NCI-H1436 treated with DMSO at 0.1 percent for 48 hours (cell line): ENCODE measurements around the gene ZNF689.
"Not testable (repeated sequence)": the region's sequence is repeated elsewhere in the genome, so short reads cannot be mapped to it uniquely, and the experiment has no call there.

ENCODE experiments used
- DNase-seq: peaks from one replicate; lab custom pipeline; 2025; lab: John Stamatoyannopoulos, UW

The ZNF689 gene

DNA sequence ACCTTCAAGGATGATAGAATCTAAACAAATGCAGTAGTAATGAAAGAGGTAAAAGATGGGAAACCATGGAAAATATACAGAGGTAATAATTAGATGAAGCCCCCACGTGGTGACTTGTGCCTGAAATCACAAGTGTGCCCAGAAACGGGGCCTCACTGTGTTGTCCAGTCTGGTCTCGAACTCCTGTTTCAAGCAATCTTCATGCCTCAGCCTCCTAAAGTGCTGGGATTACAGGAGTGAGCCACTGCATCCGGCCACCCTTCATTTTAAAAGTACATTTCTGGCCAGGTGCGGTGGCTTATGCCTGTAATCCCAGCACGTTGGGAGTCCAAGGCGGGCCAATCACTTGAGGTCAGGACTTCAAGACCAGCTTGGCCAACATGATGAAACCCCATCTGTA lies 26.4 kb upstream of the ZNF689 start:
- no peak for DNase-seq

DNA sequence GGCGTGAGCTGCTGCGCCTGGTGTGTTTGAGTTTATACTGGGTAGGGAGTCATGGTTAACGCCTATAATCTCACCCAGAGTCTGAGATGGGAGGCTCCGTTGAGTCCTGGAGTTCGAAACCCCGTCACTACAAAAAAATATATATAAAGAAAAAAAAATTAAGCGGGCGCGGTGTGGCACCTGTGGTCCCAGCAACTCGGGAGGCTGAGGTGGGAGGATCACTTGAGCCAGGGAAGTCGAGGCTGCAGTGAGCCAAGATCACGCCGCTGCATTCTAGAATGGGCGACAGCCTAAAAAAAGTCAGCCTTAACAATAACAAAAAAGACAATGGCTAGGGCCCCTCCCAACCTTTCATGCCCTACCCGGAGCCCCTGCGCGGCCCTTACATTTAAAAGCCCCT lies 23.3 kb upstream of the ZNF689 start:
- DNase-seq: no peak

DNA sequence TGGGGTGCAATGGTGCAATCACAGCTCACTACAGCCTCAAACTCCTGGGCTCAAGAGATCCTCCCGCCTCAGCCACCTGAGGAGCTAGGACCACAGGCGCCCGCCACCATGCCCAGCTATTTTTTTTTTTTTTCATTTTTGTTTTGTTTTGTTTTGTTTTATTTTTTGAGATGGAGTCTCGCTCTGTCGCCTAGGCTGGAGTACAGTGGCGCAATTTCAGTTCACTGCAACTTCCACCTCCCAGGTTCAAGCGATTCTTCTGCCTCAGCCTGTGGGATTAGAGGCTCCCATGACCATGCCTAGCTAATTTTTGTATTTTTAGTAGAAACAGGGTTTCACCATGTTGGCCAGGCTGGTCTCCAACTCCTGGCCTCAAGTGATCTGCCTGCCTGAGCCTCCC lies 22.3 kb upstream of the ZNF689 start:
- DNase-seq: not testable (repeated sequence)

DNA sequence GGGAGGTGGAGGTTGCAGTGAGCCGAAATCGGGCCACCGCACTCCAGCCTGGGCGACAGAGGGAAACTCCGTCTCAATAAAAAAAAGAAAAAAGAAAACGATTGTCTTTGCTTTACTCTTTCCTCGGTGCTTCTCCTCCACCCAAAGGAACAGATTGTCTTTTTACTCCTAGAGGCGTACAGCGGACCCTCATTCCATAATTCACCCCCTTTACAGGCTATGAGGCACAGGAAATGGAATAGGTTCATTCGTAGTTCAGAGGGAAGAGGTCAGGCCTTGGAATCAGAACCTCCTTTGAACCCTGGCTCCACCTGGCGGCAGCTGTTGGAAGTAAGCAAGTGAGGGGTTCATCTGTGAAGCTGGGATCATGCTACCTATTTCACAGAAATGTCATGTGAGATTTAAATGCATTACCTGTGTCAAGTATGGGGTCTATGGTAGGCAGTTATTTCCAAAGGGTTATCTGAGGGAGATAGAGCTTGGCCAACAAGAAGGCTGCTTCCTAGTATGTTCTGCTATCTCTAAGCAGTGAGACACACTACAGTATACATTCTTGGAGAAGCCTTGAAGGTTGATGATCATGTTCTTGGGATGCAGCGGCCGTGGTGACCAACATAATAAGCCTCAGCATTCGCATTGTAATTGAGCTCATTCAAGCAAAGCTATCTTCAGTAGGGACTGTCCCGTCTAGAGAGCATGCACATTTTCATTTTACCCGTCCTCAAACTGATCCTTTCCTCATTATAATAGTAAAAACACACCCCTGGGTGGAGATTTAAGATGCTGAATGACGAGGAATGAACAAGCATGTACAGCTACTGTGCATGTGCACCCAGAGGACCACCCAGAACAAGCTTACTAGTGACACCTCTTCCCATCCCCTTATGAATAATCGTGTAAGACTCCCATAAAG lies 18.7 kb upstream of the ZNF689 start:
- DNase-seq: peak; percentile 12

DNA sequence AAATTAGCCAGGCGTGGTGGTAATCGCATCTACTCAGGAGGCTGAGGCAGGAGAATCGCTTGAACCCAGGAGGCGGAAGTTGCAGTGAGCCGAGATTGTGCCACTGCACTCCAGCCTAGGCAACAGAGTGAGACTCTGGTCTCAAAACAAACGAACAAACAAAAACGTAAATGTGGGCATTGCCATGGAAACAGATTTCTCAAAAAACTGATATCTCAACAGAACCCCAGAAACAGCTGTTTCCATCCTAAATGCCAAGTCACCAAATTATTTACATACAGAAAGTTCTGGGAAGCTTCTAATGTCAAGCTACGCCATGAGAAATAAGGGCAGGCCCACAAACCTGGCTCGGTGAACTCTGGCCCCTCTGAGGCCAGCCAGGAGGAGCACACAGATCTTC lies 16.0 kb upstream of the ZNF689 start:
- no peak for DNase-seq

DNA sequence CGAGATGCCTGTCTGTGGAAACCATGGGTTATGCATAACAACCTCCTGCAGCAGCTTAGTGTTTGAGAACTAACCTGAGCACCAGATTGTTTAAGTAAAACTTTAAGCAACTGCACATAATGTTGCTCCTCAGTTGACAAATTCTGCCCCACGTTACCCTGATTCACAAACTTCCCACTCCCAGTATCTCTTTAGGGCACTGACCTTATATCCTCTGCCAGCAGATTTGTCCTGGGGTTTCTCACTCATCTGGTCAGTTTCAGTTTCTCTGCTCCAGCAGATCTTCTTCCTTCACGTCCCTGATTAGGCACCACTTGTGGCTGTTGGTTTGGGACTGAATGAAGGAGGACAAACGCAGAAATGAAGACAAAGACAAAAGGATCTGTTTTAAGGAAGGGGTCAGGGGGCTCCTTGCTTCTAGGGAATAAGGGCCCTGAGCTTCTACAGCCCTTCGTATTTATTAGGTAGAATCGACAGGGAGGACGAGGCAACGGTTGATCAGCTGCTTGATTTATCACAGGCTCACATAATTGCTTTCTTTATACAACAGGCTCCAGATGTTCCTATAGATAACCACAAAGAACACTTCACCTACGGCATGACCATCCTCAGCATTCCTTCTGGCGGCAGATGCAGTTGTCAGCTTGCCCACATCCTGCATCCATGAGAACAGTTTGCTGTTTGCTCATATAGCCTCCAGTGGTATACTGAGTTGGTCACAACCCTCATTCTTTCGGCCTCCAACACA lies 13.5 kb upstream of the ZNF689 start:
- DNase-seq: no peak

DNA sequence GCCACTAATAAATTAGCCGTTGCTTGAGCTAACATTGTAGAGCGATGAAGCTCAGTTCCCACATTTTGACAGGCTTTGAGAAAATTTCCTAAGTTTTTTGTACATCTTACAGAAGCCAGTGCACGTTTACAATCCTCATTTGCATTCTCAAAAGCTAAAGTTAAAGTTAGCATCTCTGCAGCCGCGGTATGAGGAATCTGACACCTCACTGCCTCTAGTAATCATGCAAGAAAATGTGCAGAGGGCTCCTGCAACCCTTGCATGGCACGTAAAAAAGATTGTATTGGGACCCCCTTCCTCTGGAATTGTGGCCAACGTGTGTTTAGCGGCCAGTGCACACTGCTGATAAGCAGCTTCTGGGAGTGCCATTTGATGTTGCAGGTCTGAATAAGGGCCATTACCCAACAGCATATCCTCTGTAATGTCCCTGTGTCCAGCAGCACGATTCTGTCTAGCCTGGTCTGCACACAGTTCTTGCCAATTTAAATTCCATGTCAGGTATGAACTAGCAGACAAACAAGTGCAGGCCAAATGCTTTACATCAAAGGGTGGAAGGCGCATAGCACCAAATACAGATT lies 12.4 kb upstream of the ZNF689 start:
- no peak for DNase-seq

DNA sequence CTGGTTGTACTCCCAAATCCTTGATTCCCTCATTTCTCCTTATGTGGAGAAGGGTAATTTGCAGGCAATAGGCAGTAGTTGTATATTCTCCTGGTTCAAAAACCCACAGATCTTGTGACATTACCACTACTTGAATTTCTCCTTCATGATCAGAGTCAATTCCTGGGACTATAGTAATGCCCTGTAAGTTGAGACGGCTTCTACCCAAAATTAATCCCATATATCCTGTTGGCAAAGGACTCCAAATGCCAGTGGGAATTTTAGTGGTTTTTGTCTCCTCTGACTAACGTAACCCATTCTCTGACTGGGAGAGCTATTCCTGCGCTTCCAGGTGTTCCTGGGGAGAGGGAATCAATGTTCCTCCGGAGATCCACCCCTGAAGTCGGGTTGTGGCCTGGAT lies 11.6 kb upstream of the ZNF689 start:
- DNase-seq: no peak

DNA sequence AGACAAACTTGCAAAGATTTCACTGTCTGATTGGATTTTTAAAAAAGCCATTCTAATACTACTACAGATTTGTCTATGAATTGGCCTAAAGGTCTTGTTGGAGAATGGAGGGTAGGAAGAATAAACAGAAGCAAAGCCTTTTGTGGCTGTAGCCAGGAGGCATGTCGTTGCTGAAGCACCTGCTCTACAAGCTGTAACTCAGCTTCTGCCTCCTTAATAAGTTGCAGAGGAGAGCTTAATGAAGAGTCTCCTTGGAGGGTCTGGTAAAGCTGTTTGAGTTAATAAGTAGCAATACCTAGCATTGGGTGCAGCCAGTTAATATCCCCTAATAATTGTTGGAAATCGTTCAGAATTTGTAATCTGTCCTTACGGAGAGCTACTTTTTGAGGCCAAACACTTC lies 10.0 kb upstream of the ZNF689 start:
- no peak for DNase-seq

DNA sequence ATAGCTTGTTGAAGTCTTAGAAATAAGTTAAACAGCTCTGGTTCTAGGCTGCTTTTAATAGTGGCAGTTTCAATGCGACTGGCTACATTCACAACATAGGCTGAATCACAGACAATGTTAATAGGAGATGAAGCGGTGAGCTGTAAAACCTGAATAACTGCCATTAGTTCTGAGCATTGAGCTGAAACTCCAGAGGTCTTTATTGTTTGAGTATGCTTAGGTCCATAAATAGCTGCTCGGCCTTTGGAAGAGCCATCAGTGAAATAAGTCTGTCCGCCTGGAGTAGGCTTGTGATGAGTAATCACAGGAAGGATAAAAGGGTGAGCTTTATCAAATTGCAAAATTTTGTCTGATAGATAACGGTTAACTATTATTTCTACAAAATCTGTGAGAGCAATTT lies 9.4 kb upstream of the ZNF689 start:
- DNase-seq: no peak

DNA sequence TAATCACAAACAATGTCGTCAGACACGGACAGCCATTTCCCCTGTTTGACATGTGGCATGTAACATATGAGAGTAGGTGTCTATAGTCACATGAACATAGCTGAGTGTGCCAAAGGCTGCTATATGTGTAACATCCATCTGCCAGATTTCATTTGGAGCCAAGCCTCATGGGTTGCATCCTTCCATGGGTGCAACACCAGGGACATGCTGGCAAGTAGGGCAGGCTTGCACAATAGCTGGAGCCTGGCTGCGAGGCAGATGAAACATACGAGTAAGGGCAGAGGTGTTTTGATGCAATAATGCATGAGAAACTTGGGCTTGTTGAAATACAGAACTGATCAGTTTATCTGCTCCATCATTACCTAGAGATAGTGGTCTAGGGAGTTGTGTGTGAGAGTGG lies 9.0 kb upstream of the ZNF689 start:
- DNase-seq: no peak

DNA sequence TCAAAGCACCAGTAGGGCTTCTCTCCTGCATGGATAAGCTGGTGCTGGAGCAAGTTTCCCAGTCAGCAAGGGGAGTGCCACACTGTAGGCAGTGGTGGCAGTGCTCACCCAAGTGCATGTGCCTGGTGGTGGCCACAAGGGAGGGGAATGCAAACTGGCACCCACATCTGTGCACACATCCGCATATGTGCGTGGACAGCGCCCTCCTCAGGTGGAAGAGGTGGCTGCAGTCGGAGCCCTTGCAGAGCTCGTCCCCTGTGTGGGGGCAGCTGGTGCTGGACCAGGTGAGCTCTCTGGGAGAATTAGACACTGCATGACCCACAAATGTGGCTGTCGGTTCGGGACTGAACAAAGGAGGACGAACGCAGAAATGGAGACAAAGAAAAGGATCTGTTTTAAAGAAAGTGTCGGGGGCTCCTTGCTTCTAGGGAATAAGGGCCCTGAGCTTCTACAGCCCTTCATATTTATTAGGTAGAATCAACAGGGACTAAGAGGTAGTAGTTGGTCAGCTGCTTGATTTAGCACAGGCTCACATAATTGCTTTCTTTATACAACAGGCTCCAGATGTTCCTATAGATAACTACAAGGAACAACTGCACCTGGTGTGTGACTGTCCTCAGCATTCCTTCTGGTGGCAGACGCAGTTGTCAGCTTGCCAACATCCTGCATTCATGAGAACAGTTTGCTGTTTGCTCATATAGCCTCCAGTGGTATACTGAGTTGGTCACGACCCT lies 5.3 kb upstream of the ZNF689 start:
- no peak for DNase-seq

DNA sequence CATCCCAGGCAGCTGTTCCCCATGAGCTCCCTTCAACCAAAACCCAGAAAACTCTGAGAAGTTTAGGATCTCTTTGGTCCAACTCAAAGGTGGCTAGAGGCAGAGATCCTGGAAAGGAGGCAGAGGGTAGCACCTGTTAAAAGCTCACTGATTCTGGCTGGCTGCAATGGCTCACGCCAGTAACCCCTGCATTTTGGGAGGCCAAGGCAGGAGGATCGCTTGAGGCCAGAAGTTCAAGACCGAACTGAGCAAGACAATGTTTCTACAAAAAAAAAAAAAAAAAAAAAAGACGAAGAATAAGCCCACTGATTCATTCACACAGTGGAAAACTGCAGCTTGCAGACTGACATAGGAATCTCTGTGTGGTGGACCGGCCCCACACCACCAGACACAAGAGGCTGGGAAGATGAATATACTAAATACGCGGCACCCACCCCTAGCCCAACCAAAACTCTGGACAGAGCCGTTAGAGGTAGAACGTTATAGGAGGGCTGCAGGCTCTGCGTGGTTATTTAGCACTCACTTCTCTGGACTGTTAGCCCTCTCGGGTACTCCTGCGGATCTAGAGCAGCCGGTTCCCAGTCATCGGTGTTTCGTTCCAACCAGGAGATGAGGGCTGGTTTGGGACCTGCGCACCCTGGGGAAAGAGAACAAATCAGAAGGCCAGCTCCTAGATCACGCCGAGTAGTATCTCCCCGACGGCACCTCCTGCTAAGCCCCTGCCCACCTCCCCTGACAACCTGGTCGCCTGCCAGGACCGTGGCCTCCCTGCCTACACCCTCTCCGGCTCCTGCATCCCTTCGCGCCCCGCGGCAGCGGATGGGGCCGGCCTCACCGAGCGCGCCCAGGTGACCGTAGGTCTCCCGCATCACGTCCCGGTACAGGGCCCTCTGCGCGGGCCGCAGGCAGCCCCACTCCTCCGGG lies 925 bp downstream of the ZNF689 start:
- no peak for DNase-seq

DNA sequence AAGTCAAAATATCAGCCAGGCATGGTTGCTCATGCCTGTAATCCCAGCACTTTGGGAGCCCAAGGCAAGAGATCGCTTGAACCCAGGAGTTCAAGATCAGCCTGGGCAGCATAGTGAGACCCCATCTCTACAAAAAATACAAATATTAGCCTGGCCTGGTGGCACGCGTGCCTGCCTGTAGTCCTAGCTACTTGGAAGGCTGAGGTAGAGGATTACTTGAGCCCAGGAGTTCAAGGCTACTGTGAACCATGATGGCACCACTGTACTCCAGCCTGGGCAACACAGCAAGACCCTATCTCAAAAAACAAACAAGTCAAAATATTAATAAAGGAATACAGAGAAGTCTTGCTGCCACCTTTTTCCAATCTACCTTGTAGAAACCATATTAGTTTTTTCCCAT lies 4.2 kb downstream of the ZNF689 start:
- DNase-seq: no peak

DNA sequence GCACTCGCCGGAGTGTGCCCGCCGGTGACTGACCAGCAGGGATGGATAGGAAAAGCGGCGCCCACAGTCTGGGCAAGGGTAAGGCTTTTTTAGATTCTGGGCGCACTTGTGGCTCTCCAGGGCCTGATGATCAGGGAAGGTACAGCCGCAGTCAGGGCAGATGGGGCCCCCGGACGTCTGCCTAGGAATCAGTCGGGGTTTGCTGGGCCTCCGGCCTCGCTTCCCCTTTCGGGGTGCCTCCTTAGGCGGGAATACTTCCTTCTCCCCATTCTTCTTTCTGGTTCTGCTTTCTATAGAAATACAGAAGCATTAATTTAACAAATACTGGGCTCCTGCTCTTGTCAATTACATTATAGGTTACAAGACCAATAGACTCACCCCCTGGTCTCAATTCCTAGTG lies 5.0 kb downstream of the ZNF689 start:
- no peak for DNase-seq

DNA sequence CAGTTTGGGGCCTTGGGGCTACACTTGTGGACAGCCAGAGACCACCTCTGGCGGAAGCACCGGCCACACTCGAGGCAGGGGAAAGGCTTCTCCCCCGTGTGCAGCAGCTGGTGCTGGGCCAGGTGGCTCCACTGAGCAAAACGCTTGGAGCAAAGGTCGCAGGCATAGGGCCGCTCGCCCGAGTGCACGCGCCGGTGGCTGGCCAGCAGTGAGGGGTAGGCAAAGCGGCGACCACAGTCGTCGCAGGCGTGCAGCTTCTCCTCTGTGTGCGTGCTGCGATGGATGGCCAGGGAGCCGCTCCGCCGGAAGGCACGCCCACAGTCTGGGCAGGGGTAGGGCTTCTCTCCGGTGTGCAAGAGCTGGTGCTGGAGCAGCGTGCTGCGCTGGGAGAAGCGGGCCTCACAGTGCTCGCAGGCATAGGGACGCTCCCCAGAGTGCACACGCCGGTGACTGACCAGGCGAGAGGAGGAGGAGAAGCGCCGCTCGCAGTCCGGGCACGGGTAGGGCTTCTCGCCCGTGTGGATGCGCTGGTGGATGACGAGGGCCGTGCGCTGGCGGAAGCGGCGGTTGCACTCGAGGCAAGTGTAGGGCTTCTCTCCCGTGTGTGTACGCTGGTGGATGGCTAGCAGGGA lies 5.8 kb downstream of the ZNF689 start:
- DNase-seq: no peak

DNA sequence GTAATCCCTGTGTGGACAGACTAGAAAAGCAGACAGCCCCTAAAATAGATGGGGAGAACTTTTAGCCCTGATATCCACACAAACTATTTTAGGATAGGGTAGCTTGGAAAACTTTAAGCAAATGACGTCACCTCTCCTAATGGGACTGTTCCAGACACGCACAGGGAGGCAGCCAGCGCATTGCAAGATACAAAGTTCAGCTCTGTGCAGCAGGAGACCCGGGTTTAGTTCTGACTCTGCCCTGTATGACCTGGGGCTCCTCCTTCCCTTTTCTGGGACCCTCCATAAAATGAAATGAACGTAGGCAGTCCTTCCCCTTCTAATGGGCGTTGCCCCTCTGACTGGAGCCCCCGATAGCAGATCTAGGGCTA lies 6.3 kb downstream of the ZNF689 start:
- DNase-seq: no peak

DNA sequence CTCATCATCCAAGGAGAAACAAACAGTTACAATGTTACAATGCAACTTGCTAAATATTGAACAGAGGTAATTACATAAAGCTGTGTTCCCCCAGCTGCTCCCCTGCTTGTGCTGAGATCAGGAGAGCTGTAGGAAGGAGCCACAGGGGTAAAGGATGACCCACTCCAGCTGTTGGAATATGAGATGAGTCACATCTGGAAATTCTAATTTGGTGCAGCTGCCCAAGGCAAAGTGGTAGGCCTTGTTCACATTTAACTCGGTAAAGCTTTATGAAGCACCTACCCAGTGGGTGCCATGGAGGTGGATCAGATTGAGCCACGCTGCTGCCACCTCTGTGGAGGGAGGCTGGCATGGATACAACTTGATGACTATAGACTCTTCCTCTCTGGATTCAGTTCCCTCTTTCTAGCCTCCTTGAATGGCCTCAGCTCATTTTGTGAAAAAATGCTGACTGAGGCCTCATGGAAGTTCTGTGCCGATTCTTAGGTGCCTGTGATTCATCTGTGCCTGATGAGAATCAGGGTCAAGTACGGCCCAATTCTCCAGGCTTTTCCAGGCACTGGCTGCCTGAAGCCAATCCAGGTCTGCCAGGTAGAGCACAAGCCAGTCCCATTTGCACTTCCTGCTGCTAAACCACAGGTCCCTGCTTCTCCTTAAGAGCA lies 7.4 kb downstream of the ZNF689 start:
- no peak for DNase-seq

DNA sequence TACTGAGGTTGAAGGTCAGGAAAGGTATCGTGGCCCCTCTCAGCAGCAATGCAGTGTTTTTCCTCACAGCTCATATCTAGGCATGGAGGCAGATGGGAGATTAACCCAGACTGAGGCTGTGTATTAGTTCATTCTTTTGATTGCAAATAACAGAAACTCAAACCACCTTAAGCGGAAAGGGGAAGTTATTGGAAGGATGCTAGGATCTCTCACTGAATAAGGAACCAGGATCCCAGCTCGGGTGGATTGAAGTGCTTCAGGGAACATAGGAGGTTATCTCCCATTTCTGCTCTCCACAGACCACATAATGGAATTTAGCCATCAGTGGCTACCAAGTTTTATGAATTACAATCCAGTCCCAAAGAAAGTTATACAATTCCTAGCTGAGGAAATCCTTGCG lies 8.2 kb downstream of the ZNF689 start:
- no peak for DNase-seq

DNA sequence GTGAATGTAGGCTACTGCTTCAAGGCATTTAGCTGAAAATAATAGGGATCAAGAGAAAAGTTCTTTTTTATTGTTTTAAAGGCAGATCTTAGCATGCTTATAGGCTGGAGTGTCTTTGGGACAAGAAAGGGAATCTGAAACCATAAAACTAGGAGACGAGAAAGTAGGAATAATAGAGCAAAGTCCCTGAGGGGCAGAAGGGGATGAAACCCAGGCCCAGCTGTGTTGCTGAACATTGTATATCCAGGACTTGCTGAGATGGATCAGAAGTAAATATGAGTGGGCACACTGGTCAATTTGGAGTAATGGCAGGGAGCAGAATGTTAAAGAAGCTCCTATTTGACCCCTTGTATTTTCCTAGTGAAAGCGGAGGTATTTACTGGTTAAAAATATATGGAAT lies 9.3 kb downstream of the ZNF689 start:
- no peak for DNase-seq
